Nephron progenitor cell (in vitro differentiated cells): ENCODE results near the gene ONECUT2.

Experiments
- DNase-seq: peaks from one replicate; pipeline ENCODE4 v3.0.0; 2021
- H3K27ac Mint-ChIP-seq: 2 replicates; pipeline ENCODE4 v1.8.0; 2021; ENCODE audit warnings: mild to moderate bottlenecking, moderate library complexity, mixed read lengths
- H3K27me3 Mint-ChIP-seq: 2 replicates; pipeline ENCODE4 v1.8.0; 2021; ENCODE audit warnings: mild to moderate bottlenecking, low read depth, mixed read lengths; ENCODE audit not compliant: poor library complexity
- H3K36me3 Mint-ChIP-seq: 2 replicates; pipeline ENCODE4 v1.8.0; 2021; ENCODE audit warnings: low read depth, mixed read lengths
- H3K4me1 Mint-ChIP-seq: 2 replicates; pipeline ENCODE4 v1.8.0; 2021; ENCODE audit warnings: mixed read lengths
- H3K4me3 Mint-ChIP-seq: 2 replicates; pipeline ENCODE4 v1.8.0; 2021; ENCODE audit warnings: mild to moderate bottlenecking, moderate library complexity, mixed read lengths
- H3K9me3 Mint-ChIP-seq: 2 replicates; pipeline ENCODE4 v1.8.0; 2021; ENCODE audit warnings: mild to moderate bottlenecking, moderate library complexity, mixed read lengths
- TF ChIP-seq, protein P1 (sequence below): fragments of 200-600 bp; sonication (generic); IDR thresholded peaks from 2 replicates; pipeline ENCODE4 v1.5.0; 2021; ENCODE audit warnings: antibody characterized with exemption

The ONECUT2 gene

DNA sequence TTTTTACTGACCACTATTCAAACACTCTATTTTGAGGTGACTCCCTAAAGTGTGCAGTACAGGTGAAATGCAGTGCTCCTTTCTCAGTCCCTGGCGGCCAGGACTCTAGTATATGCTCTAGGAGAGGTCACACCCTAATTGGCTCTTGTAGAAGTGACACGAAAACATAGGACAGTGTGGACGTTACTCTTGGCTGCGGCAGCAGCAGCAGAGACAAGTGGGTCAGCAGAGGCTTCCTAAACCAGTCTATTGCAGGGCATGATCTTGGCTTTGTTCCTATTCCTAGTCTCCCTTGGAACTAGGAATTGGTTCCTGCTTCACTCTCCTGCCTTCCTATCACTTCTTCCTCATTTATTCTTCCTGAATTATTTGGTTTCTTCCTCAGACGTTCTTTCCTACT, 10.1 kb upstream of the ONECUT2 start:
- H3K27me3 Mint-ChIP-seq = peaks cover 85% of the 10 kb centered on the region
- H3K36me3 Mint-ChIP-seq = no peaks in the 10 kb centered on the region
- peaks cover 4% of the 10 kb centered on the region for H3K4me1 Mint-ChIP-seq
- TF ChIP-seq, protein P1, sequence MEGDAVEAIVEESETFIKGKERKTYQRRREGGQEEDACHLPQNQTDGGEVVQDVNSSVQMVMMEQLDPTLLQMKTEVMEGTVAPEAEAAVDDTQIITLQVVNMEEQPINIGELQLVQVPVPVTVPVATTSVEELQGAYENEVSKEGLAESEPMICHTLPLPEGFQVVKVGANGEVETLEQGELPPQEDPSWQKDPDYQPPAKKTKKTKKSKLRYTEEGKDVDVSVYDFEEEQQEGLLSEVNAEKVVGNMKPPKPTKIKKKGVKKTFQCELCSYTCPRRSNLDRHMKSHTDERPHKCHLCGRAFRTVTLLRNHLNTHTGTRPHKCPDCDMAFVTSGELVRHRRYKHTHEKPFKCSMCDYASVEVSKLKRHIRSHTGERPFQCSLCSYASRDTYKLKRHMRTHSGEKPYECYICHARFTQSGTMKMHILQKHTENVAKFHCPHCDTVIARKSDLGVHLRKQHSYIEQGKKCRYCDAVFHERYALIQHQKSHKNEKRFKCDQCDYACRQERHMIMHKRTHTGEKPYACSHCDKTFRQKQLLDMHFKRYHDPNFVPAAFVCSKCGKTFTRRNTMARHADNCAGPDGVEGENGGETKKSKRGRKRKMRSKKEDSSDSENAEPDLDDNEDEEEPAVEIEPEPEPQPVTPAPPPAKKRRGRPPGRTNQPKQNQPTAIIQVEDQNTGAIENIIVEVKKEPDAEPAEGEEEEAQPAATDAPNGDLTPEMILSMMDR = no peak
- H3K9me3 Mint-ChIP-seq = peaks cover 25% of the 10 kb centered on the region
- no peak for DNase-seq
- no peak overlapping the region for H3K27ac Mint-ChIP-seq
- H3K4me3 Mint-ChIP-seq = no peak overlapping the region

DNA sequence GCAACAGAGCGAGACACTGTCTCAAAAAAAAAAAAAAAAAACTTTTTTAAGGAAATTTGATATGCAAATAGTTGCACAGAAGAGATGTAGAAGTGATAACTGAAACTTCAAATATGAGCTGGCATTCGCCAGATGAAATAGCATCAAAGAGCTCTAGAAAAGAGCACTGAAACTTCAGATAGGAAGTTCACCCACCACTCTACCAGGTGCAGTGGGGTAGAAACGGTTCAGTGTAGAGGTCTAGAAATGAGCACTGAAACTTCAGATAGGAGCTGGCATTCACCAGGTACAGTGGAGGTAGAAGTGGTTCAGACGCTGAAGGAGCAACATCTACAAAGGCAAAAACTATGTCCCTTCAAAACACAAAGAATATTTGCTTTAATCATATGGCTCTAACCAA, 9.0 kb upstream of the ONECUT2 start:
- Mint-ChIP-seq H3K4me1 (peaks cover 8% of the 10 kb centered on the region), H3K27me3 (peaks cover 93% of the 10 kb centered on the region), H3K4me3 (no peak overlapping the region), H3K27ac (no peak overlapping the region), H3K36me3 (no peaks in the 10 kb centered on the region), H3K9me3 (peaks cover 19% of the 10 kb centered on the region)
- DNase-seq = no peak
- TF ChIP-seq, protein P1 = no peak

DNA sequence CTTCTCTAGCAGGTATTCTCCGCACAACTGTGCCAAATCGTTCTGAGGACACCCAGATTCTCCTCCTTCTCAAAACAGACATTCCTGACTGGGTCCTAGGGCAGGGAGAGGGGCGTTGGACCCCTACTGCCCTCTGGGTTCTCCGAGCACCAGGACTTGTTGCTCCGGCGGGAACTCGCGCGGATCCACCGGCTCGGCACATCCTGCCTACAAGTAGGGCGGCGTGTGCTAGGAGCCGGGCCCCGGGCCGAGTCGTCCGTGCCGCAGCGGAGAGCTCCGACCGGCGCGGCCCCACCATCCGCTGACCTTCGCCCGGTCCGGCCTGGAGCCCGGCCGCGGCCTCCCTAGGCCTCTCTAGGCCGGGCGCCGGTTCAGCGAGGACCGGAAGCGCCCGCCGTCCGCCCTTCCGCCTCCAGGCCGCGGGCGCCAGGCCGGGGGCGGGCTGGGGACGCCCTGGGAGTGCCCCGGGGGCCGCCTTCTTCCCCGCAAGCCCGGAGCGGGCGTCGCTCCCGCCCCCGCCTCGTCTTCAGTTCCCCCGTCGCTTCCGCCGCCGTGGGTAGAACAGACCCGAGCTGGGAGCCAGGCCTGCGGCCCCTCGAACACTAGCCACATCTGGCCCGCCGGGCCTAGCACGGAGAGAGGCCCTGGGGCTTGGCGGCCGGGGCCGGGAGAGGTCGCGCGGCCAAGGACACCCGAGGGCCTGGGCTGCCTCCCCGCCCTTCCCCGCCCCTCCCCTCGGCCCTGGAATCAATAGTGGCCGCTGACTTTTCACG, 7.6 kb upstream of the ONECUT2 start:
- H3K4me1 Mint-ChIP-seq = peaks cover 8% of the 10 kb centered on the region
- peak overlapping the region; percentile 65 for H3K4me3 Mint-ChIP-seq
- DNase-seq = peak; percentile 45
- peaks cover 97% of the 10 kb centered on the region for H3K27me3 Mint-ChIP-seq
- TF ChIP-seq, protein P1 = no peak
- no peaks in the 10 kb centered on the region for H3K36me3 Mint-ChIP-seq
- H3K27ac Mint-ChIP-seq = no peak overlapping the region
- H3K9me3 Mint-ChIP-seq = peaks cover 18% of the 10 kb centered on the region

DNA sequence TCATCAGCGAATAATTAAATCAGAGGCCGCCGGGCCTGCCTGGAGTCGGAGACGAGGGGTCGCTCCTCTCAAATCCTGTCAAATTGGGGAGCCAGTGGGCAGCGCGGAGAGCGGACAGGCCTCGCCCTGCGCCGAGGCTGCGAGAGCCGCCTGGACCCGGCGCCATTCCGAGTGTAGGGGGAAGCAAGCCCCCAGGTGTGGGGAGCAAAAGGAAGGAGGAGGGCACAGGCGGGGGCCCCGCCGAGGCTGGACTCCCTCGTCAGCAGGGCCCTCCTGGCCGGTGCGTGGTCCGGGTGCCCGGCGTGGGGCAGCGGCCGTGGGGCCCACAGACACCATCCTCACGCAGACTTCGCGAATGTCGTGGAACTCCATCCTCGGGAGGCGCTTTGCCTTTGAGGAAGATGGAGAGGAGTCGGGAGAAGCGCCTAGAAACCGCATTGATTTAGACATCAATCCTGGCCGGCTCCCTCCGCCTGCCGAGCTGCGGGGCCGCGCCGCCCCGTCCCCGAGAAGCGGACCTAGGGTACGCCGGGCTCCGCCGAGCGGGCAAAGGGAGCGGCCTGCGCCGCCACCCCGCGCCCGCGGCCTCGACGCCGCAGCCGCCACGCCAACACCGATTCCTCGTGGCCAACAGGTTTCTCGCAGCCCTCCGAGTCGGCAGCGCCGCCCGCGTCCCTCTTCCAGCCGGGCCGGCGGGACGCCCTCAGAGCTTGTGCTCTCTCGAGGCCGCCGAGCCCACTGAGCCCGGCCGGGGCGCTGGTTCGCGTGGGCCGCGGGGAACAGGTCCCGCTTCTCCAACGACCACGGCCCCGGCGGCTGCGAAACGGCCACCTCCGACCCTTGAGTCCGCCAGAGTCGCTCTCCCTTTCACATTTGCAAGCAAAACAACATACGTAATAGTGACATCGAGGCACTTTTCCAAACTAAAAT, 6.7 kb upstream of the ONECUT2 start:
- TF ChIP-seq, protein P1 = no peak
- Mint-ChIP-seq H3K9me3 (peaks cover 18% of the 10 kb centered on the region), H3K27me3 (peaks cover 100% of the 10 kb centered on the region), H3K4me3 (peak overlapping the region; percentile 60), H3K36me3 (no peaks in the 10 kb centered on the region), H3K27ac (no peak overlapping the region), H3K4me1 (peaks cover 10% of the 10 kb centered on the region)
- DNase-seq = peak; percentile 45

DNA sequence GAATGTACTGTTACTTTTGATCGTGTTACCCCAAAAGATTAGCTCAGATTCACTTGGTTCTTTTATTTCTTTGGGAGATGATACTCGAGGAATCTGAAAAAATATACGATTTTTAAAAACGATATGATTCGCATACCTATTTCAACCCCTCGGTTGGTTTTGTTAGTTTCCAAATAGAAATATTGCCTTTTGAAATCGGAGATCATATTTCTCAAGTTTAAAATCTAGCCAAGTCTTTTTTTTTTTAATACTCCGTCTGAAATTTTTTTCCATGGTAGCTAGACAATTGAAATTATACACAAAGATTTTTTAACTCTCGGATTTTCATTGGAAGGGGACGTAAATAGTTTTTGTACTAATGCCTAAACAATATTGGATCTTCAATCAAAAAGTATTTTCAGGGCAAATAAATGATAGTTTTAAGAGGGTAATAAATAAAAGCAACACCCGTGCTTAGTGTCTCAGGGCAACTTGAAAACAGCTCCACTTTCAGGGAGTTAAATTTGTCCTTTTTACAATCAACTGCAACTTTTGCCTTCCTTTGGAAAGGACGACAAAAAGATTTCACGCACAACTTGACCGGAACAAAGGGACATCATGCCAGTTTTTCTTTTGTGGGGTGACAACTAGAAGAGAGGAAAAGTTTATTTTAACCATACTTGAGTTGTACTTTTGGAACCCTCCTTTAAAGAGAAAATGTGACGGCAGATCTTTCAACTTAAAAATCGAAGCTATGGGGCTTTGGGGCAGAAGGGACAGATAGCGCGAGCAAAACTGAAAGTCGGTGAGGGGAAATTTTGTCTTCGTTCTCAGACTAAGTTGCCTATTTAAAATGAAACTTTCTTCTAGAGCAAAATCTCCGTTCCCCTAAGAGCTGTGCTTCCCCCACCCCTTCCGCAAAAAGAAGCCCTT, 5.8 kb upstream of the ONECUT2 start:
- H3K4me1 Mint-ChIP-seq = peaks cover 19% of the 10 kb centered on the region
- H3K27me3 Mint-ChIP-seq = peaks cover 100% of the 10 kb centered on the region
- peaks cover 18% of the 10 kb centered on the region for H3K9me3 Mint-ChIP-seq
- no peaks in the 10 kb centered on the region for H3K36me3 Mint-ChIP-seq
- TF ChIP-seq, protein P1 = no peak
- H3K4me3 Mint-ChIP-seq = peak overlapping the region; percentile 60
- H3K27ac Mint-ChIP-seq = no peak overlapping the region
- no peak for DNase-seq
